Stimulated activated CD4-positive, alpha-beta T cell treated with anti-CD3 and anti-CD28 coated beads, Interleukin-1b, Interleukin-23, amount 100 ng/mL, for 48 hours (primary cell): ENCODE data around the gene CYP21A2.
"Not testable (repeated sequence)": the region's sequence is repeated elsewhere in the genome, so short reads cannot be mapped to it uniquely, and the experiment has no call there.

Source experiments
- DNase-seq: peaks from one replicate; pipeline ENCODE4 v3.0.0-alpha.2; 2020

The CYP21A2 gene

DNA sequence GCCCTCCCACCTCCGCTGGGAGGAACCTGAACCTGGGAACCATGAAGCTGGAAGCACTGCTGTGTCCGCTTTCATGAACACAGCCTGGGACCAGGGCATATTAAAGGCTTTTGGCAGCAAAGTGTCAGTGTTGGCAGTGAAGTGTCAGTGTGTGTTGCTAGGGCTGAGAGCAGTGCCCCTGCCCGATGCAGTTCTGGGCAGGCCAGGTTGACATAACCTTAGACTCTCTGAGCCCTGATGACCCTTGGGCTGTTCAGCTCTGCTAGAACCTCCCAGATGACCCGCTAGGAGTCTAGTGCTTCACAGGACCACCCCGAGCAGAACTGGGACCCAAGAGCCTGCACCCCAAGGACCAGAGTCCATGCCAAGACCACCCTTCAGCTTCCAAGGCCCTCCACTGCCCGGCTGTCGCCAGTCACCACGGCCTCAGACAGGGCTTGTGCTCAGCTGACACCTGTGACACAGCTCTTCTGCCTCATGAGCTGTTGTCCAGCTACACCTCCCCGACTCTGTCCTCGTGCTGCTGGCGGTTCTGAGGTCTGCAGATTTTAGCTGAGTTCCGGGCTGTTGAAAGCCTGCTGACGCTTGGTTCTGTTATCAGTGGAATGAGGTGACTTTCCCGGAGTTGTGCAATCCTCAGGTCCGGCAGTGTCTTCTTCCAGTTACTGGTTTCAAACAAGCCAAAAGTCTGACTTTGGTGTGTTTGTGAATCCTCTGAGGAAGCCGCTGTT lies 2.8 kb upstream of the CYP21A2 start:
- DNase-seq: not testable (repeated sequence)

GRCh38 chr6:32037136-32037535 lies 1.1 kb upstream of the CYP21A2 start:
- not testable (repeated sequence) for DNase-seq

DNA sequence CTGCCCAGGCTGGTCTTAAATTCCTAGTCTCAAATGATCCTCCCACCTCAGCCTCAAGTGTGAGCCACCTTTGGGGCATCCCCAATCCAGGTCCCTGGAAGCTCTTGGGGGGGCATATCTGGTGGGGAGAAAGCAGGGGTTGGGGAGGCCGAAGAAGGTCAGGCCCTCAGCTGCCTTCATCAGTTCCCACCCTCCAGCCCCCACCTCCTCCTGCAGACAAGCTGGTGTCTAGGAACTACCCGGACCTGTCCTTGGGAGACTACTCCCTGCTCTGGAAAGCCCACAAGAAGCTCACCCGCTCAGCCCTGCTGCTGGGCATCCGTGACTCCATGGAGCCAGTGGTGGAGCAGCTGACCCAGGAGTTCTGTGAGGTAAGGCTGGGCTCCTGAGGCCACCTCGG lies 663 bp downstream of the CYP21A2 start:
- not testable (repeated sequence) for DNase-seq

- not testable (repeated sequence) for DNase-seq
These were observed 1.4 kb downstream of the CYP21A2 start for GRCh38 chr6:32039321-32040274.

GRCh38 chr6:32040299-32041049 lies 2.3 kb downstream of the CYP21A2 start:
- DNase-seq: not testable (repeated sequence)

DNA sequence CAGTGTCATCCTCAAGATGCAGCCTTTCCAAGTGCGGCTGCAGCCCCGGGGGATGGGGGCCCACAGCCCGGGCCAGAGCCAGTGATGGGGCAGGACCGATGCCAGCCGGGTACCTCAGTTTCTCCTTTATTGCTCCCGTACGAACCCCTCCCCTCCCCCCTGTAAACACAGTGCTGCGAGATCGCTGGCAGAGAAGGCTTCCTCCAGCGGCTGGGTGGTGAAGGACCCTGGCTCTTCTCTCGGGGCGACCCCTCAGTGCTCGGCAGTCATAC lies 2.8 kb downstream of the CYP21A2 start:
- not testable (repeated sequence) for DNase-seq

- DNase-seq: not testable (repeated sequence)
These were observed 3.2 kb downstream of the CYP21A2 start for GRCh38 chr6:32041385-32041784.

- DNase-seq: not testable (repeated sequence)
These were observed 4.1 kb downstream of the CYP21A2 start for GRCh38 chr6:32042276-32042675.

DNA sequence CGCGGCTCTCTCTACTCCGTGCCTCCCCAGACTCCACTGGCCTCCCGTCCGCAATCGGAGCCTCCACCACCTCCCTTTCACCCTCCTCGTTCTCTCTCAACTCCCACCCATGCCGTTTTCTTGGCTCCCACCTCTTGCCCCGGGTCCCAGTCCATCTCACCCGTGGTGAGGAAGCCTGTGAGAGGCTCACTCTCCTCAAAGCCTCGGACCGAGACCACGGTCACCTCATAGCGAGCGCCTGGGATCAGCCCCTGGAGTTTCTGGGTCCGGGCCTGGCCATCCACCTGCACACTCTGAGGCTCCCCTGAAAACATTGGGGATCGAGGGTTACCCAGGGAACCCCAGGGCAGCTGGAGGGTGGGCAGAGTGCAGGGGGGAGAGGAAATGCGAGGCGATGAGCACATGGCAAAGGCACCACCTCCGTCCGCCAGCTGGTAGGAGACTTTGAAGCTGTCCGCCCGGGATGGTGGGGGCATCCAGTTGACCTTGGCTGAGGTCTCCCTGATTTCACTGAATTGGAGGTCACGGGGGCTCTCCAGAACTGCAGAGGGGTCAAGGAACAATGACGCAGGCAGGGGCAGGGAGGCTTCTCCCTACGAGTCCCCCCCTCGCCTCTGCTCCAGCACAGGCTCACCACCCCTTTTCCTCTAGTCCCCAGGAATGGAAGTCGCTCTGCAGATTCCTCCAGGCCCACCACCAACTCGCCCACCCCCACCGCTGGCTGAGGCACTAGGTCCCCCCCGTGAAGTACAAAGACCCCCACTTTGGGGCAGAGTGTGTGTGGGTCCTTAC lies 5.6 kb downstream of the CYP21A2 start:
- DNase-seq: not testable (repeated sequence)

- not testable (repeated sequence) for DNase-seq
These were observed 6.7 kb downstream of the CYP21A2 start for GRCh38 chr6:32044916-32045315.

GRCh38 chr6:32045811-32046449 lies 7.7 kb downstream of the CYP21A2 start:
- no peak for DNase-seq

DNA sequence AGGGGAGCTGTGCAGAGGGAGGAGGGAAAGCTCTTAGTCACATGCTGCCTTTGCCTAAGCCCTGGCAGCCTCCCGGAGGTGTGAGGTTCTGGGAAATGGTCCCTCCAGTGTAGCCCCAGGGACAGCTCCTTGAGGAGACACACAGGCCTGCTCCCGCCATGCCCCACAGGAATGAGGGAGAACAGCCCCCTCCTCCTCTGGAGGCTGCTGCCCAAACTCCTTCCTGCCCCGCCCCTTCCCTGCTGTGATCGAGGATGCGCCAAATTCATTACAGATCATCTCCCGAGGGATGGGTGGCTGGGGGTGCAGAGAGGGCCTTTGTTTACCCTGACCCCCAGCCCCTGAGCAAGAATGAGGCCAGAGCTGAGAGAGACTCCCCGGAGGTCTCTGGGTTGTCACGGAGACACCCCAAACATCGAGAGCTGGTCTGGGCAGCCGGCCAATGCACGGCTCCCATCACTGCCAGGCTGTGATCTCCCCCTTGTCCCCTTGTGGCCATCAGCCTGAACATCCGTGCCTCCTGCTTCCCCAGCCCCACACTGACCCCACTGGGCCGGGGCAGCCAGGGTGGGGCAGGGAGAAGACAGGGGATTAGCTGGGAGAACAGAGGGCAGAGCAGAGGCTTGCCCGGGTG lies 8.4 kb downstream of the CYP21A2 start:
- DNase-seq: no peak

DNA sequence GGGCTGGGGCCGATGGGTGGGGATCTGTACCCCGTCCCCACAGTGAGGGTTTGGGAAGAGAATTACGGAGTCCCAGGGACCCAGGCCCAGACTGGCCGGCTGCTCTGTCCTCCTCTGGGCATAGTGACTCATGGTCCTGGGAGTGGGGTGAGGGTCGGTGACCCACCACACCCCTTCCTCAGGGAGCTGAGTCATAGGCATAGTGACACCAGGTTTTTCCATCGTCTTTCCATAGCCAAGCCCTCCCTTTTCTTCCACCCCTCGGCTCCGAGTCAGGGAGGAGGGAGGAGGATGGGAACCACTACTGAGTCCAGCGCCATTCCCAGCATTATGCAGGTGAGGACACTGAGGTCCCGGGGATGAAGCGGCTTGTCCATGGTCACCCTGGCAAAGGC lies 8.9 kb downstream of the CYP21A2 start:
- DNase-seq: no peak

GRCh38 chr6:32047539-32047854 lies 9.3 kb downstream of the CYP21A2 start:
- no peak for DNase-seq

GRCh38 chr6:32047855-32048766 lies 9.9 kb downstream of the CYP21A2 start:
- peak; percentile 56 for DNase-seq

DNA sequence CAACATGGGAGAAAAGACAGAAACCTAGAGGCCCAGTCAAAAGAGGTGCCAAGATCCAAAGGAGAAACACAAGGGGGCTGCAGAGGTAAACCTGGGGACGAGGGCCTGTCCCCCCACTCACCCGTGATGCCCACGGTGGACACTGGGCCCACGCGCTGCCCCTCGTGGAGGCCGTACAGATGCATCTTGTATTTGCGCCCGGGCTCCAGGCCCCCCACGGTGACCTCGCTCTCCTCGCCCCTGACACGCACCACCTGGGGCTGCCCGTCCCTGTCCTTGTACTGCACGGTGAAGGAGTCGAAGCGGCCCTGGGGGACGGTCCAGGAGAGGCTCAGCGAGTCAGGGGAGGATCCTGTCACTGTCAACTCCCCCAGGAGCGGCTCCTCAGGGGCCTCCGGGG lies 10.9 kb downstream of the CYP21A2 start:
- DNase-seq: not testable (repeated sequence)

GRCh38 chr6:32049736-32050135 lies 11.5 kb downstream of the CYP21A2 start:
- not testable (repeated sequence) for DNase-seq

- DNase-seq: no peak
These were observed 12.3 kb downstream of the CYP21A2 start for GRCh38 chr6:32050562-32050961.

DNA sequence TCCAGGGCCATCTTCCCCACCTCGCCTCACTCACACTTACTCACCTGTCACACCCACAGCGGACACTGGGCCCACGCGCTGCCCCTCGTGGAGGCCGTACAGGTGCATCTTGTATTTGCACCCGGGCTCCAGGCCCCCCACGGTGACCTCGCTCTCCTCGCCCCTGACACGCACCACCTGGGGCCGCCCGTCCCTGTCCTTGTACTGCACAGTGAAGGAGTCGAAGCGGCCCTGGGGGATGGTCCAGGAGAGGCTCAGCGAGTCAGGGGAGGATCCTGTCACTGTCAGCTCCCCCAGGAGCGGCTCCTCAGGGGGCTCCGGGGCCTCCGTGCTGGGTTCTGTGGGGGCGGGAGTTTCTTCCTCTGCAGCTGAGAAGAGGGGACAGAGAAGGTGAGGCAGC lies 14.4 kb downstream of the CYP21A2 start:
- DNase-seq: not testable (repeated sequence)

DNA sequence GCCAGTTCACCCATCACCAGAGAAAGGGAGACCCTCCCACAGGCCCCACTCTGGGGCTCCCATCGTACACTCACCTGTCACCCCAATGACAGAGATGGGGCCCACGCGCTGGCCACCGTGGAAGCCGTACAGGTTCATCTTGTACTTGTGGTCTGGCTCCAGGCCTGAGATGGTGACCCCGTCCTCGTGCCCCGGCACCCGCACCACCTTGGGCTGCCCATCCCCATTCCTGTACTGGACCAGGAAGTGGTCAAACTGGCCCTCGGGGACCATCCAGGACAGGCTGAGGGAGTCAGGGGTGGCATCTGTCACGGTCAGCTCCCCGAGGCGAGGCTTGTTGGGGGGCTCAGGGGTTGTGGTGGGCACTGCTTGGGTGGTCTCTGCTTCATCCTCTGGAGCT lies 15.1 kb downstream of the CYP21A2 start:
- DNase-seq: not testable (repeated sequence)
